Activated naive CD8-positive, alpha-beta T cell treated with anti-CD3 and anti-CD28 coated beads for 36 hours (primary cell): ENCODE data around the gene CEP83. TPM values are rescaled to one million over a fixed set of nuclear protein-coding genes. Genes with fewer than 3 reads are reported as not detected.

ENCODE experiments used
- DNase-seq: peaks from one replicate; pipeline ENCODE4 v3.0.0; 2021
- H3K27ac Mint-ChIP-seq: one replicate; pipeline ENCODE4 v1.8.0; 2022; ENCODE audit warnings: mild to moderate bottlenecking, moderate library complexity, mixed read lengths
- H3K27me3 Mint-ChIP-seq: one replicate; pipeline ENCODE4 v1.8.0; 2022; ENCODE audit warnings: mild to moderate bottlenecking, mixed read lengths
- H3K36me3 Mint-ChIP-seq: one replicate; pipeline ENCODE4 v1.8.0; 2021; ENCODE audit warnings: mild to moderate bottlenecking, mixed read lengths
- H3K4me1 Mint-ChIP-seq: one replicate; pipeline ENCODE4 v1.8.0; 2021; ENCODE audit warnings: mixed read lengths
- H3K4me3 Mint-ChIP-seq: one replicate; pipeline ENCODE4 v1.8.0; 2022; ENCODE audit warnings: mild to moderate bottlenecking, moderate library complexity, mixed read lengths
- H3K9me3 Mint-ChIP-seq: one replicate; pipeline ENCODE4 v1.8.0; 2022; ENCODE audit warnings: mixed read lengths
- total RNA-seq, 2 experiments: library from RNA; stranded (reverse); gene quantifications; one replicate each; pipeline ENCODE4 v1.2.3, GENCODE V29; 2021

Gene CEP83
- total RNA-seq, 2 experiments from 2014 or later: 16.3 to 20.8 TPM

- DNase-seq: no peak
- Mint-ChIP-seq H3K4me1 (peaks cover 13% of the 10 kb centered on the region), H3K36me3 (peaks cover 9% of the 10 kb centered on the region), H3K4me3 (no peak overlapping the region), H3K27ac (no peak overlapping the region), H3K27me3 (no peaks in the 10 kb centered on the region), H3K9me3 (no peaks in the 10 kb centered on the region)
These were observed 172.4 kb downstream of the CEP83 start for GRCh38 chr12:94287245-94287628.

DNA sequence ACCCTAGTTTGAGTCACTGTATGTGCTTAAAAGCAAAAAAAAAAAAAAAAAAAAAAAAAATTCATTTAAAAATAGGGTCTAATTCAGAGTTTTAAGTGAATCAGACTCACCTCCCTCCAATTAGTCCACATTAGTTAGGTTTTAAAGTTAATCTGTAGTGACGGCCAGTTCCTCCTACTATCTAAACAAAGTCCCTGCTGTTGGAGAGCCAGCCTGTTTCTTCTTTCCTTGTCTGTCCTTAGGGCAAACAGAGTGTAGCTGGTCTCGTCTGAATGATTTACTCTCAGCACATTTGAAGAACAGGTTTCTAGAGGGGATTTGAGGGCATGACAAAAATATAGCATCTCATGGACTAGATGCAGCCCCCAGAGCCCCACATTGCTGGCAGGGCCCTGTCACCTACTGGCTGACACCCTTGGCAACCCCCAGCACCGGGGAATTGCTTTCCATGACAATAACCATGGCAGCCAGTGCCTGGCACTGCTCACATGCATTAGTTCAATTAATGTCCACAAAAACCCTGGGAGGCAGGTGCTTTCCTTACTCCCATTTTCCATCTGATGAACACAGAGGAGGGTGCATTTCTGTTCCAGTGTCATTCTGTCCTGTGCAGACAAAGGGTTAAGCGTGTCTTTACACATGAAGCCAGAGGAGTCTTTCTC, 173.0 kb downstream of the CEP83 start:
- Mint-ChIP-seq H3K9me3 (no peaks in the 10 kb centered on the region), H3K4me1 (peaks cover 18% of the 10 kb centered on the region), H3K36me3 (peaks cover 13% of the 10 kb centered on the region), H3K4me3 (no peak overlapping the region), H3K27ac (no peak overlapping the region), H3K27me3 (no peaks in the 10 kb centered on the region)
- DNase-seq: no peak

DNA sequence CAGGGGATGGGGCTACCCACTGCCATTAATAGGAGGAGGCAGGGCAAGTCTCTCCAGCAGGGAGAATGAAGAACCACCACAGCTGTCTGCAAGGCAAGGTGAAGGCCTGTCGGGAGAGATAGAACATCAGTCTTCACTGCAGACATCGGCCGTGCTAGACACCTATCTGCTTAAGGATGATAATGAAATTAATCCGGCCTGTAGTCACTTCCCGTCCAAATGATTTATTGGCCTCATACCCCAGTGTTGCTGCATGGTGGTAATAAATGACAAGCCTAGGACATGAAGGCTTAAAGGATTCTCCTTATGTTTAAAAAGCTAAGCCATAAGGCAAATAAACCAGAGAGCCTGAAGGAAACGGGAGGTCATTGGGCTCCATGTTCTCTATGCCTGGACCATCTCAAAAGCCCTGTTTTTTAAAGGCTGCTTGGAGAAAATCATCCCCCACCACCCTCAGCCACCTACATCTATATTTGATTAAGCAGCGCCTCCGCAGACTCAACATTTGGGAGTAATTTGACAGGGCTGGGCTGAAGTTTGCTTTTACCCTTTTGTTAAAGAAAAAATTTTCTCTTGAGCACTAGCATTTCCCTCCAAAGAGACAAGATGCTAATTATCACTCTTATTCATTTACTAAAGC, 173.6 kb downstream of the CEP83 start:
- Mint-ChIP-seq H3K36me3 (peaks cover 15% of the 10 kb centered on the region), H3K27me3 (no peaks in the 10 kb centered on the region), H3K4me3 (no peak overlapping the region), H3K9me3 (no peaks in the 10 kb centered on the region), H3K27ac (no peak overlapping the region), H3K4me1 (peaks cover 20% of the 10 kb centered on the region)
- no peak for DNase-seq

GRCh38 chr12:94284859-94285258, 174.8 kb downstream of the CEP83 start:
- Mint-ChIP-seq H3K27ac (peak overlapping the region; percentile 17), H3K27me3 (no peaks in the 10 kb centered on the region), H3K9me3 (no peaks in the 10 kb centered on the region), H3K4me3 (no peak overlapping the region), H3K36me3 (peaks cover 15% of the 10 kb centered on the region), H3K4me1 (peaks cover 20% of the 10 kb centered on the region)
- no peak for DNase-seq

DNA sequence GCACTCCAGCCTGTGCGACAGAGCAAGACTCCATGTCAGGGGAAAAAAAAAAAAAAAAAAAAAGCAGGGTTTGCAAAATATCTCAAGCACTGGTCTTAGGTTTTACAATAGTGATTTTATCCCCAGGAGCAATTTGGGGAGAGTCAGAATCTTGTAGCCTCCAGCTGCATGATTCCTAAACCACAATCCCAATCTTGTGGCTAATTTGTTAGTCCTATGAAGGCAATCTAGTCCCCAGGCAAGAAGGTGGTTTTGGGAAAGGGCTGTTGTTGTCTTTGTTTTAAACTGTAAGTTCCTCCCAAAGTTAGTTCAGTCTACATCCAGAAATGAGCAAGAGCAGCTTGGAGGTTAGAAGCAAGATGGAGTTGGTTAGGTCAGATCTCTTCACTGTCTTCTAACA, 175.6 kb downstream of the CEP83 start:
- peaks cover 15% of the 10 kb centered on the region for H3K36me3 Mint-ChIP-seq
- H3K4me1 Mint-ChIP-seq: peaks cover 20% of the 10 kb centered on the region
- no peak for DNase-seq
- no peaks in the 10 kb centered on the region for H3K27me3 Mint-ChIP-seq
- H3K4me3 Mint-ChIP-seq: no peak overlapping the region
- no peaks in the 10 kb centered on the region for H3K9me3 Mint-ChIP-seq
- no peak overlapping the region for H3K27ac Mint-ChIP-seq

GRCh38 chr12:94282675-94283074, 177.0 kb downstream of the CEP83 start:
- Mint-ChIP-seq H3K27me3 (no peaks in the 10 kb centered on the region), H3K27ac (peak overlapping the region; percentile 35), H3K9me3 (no peaks in the 10 kb centered on the region), H3K36me3 (peaks cover 15% of the 10 kb centered on the region), H3K4me1 (peaks cover 20% of the 10 kb centered on the region), H3K4me3 (no peak overlapping the region)
- DNase-seq: no peak

DNA sequence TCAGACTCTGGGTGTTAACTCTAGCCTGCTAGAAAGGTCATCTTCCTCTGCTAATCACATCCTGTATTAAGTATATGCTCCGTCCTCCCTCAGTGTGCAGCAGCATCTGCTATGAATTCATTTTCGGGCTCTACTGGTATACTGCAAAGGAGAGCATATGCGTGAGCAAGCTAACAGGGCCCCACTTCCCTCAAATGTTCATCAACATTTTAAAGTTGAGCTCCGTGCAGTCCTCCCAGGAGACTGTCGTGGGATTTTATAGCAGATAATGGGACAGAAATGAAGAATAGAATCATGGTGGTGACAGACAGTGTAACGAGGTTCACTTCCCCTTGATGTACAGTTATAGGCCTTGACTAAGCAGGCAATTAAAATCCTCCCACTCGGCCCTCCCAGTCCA, 179.6 kb downstream of the CEP83 start:
- no peaks in the 10 kb centered on the region for H3K9me3 Mint-ChIP-seq
- no peak overlapping the region for H3K27ac Mint-ChIP-seq
- no peak overlapping the region for H3K4me3 Mint-ChIP-seq
- H3K36me3 Mint-ChIP-seq: peaks cover 15% of the 10 kb centered on the region
- H3K4me1 Mint-ChIP-seq: peaks cover 20% of the 10 kb centered on the region
- H3K27me3 Mint-ChIP-seq: no peaks in the 10 kb centered on the region
- no peak for DNase-seq

DNA sequence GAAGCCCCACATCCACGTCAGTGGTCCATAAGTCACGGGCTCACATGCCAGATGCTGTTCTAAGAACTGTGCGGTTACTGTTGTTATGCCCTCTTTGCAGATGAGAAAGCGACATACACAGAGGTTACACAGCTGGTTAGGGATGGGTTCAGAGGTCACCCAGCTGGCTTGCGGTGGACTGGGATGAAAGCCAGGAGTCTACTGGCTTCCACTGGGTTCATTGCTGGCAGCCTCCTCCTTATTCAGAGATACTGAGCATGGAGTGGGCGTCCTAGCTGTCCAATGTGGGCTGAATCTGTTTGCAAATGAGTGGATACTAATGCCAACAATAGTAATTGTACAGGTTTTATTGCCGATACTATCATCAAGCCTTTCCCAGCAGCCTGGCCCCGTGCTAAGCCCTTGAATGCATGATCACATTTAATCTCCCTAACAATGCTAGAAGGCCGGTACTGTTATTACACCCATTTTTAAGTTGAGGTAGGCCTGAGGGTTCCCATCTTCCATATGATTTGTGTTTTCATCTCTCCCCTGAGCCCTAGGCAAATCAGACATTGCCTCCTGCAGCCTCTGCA, 182.2 kb downstream of the CEP83 start:
- H3K9me3 Mint-ChIP-seq: no peaks in the 10 kb centered on the region
- no peak overlapping the region for H3K27ac Mint-ChIP-seq
- no peaks in the 10 kb centered on the region for H3K27me3 Mint-ChIP-seq

DNA sequence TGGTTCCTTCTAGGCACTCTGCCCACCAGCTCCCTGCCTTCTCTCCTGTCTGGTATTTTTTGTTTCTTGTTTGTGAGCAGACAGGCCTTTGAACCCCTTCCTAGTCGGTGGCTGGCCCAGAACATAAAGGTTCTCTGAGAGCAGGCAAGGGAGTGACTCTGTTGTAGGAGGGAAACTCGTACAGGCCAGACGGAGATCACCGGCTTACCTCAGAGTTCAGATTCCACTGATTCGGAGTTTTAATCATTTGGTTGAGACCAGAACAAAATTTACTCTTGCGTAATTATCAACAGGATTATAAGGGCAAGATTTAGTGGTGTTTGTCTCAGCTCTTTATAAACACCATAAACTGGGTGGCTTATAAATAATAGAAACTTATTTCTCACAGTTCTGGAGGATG, 182.9 kb downstream of the CEP83 start:
- Mint-ChIP-seq H3K9me3 (no peaks in the 10 kb centered on the region), H3K4me3 (no peak overlapping the region), H3K27me3 (no peaks in the 10 kb centered on the region), H3K36me3 (peaks cover 22% of the 10 kb centered on the region), H3K4me1 (peaks cover 8% of the 10 kb centered on the region), H3K27ac (no peak overlapping the region)
- no peak for DNase-seq

More for the DNA sequence above, 182.2 kb downstream of the CEP83 start:
- Mint-ChIP-seq H3K4me1 (peaks cover 9% of the 10 kb centered on the region), H3K36me3 (peaks cover 22% of the 10 kb centered on the region), H3K4me3 (no peak overlapping the region)
- DNase-seq: no peak

DNA sequence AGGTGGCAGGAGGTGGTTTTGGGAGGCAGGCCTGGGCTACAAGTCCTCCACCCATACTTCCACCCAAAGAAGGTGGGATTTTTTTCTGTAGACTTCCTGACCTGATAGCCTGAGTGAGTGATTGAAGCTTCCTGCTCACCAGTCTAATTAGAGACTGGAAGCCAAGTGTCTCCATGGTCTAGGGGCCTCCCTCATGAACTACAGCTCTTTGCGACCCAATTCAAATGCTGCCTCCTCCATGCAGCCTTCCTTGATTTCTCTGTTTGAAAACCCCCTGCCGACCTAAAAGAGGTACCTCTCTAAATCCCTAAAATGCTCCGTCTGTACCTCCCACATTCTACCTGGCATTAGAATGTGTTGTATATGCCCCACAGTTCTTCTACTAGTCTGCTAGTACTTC, 186.4 kb downstream of the CEP83 start:
- Mint-ChIP-seq H3K4me1 (peaks cover 37% of the 10 kb centered on the region), H3K4me3 (no peak overlapping the region), H3K27me3 (no peaks in the 10 kb centered on the region), H3K9me3 (no peaks in the 10 kb centered on the region), H3K27ac (no peak overlapping the region), H3K36me3 (peaks cover 26% of the 10 kb centered on the region)
- DNase-seq: no peak

- DNase-seq: no peak
- Mint-ChIP-seq H3K27me3 (no peaks in the 10 kb centered on the region), H3K36me3 (peaks cover 35% of the 10 kb centered on the region), H3K4me1 (peaks cover 47% of the 10 kb centered on the region), H3K4me3 (no peak overlapping the region), H3K9me3 (no peaks in the 10 kb centered on the region), H3K27ac (no peak overlapping the region)
These were observed 187.4 kb downstream of the CEP83 start for GRCh38 chr12:94272280-94272679.

DNA sequence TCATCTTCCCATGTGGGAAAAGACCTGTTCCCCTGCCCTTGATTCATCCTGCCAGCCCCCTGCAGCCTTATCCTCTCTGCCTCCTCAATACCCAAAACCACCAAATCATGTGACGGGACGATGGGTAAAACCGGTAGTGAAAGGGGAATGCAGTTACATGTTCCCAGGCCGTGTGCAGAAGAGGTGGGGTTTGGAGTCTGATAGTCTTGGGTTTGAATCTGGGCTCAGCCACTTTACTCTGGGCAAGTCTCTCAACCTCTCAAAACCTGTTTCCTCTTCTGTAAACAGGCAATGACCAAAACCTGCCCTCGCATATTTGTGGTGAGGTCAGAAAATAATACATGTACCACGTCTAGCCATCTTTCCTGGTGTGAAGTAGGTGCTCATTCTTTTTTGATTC, 188.3 kb downstream of the CEP83 start:
- Mint-ChIP-seq H3K9me3 (no peaks in the 10 kb centered on the region), H3K36me3 (peaks cover 37% of the 10 kb centered on the region), H3K27ac (no peak overlapping the region), H3K4me1 (peaks cover 54% of the 10 kb centered on the region), H3K4me3 (no peak overlapping the region), H3K27me3 (no peaks in the 10 kb centered on the region)
- DNase-seq: no peak

GRCh38 chr12:94269316-94269999, 190.2 kb downstream of the CEP83 start:
- Mint-ChIP-seq H3K27ac (peak overlapping the region; percentile 77), H3K9me3 (no peaks in the 10 kb centered on the region), H3K4me3 (no peak overlapping the region), H3K4me1 (peaks cover 55% of the 10 kb centered on the region), H3K36me3 (peaks cover 51% of the 10 kb centered on the region), H3K27me3 (no peaks in the 10 kb centered on the region)
- no peak for DNase-seq

DNA sequence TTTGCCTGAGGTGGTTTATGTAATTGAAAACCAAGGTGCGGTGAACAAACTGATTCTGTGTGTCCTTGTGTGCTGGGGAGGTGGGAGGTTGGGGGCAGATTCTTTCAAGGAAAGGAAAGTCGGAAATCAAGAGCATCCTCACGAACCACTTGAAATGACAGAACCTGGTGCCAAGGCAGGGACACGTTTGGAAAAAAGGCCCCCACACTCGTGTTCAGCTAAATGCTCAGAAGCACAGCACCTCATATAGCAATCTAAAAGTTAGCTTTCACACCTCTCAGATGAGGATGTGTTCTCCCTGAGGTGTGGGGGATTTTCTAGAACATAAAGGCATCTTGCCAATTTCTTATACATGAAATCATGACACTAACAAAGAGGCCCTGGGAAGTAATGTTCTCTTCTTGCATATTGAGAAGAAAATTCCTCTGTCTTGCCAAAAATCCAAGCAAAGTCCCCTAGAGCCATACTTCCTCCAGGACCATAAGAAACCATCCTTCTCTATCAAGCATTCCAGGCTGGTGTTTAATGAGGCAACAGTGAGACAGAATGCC, 191.7 kb downstream of the CEP83 start:
- H3K4me1 Mint-ChIP-seq: peaks cover 67% of the 10 kb centered on the region
- H3K36me3 Mint-ChIP-seq: peaks cover 48% of the 10 kb centered on the region
- peak overlapping the region; percentile 64 for H3K27ac Mint-ChIP-seq
- no peaks in the 10 kb centered on the region for H3K27me3 Mint-ChIP-seq
- no peak overlapping the region for H3K4me3 Mint-ChIP-seq
- DNase-seq: no peak
- H3K9me3 Mint-ChIP-seq: no peaks in the 10 kb centered on the region

- Mint-ChIP-seq H3K27ac (no peak overlapping the region), H3K27me3 (no peaks in the 10 kb centered on the region), H3K9me3 (no peaks in the 10 kb centered on the region), H3K36me3 (peaks cover 43% of the 10 kb centered on the region), H3K4me3 (no peak overlapping the region), H3K4me1 (peaks cover 72% of the 10 kb centered on the region)
- DNase-seq: no peak
These were observed 192.2 kb downstream of the CEP83 start for GRCh38 chr12:94267537-94267872.
